ENCODE data around the gene EEF1B2. TPM values are rescaled to one million over a fixed set of nuclear protein-coding genes. Genes with fewer than 3 reads are reported as not detected.

The EEF1B2 gene
- 704 and 1,169 TPM in 2 replicates for total RNA-seq (ENCODE audit: low replicate concordance)

DNA sequence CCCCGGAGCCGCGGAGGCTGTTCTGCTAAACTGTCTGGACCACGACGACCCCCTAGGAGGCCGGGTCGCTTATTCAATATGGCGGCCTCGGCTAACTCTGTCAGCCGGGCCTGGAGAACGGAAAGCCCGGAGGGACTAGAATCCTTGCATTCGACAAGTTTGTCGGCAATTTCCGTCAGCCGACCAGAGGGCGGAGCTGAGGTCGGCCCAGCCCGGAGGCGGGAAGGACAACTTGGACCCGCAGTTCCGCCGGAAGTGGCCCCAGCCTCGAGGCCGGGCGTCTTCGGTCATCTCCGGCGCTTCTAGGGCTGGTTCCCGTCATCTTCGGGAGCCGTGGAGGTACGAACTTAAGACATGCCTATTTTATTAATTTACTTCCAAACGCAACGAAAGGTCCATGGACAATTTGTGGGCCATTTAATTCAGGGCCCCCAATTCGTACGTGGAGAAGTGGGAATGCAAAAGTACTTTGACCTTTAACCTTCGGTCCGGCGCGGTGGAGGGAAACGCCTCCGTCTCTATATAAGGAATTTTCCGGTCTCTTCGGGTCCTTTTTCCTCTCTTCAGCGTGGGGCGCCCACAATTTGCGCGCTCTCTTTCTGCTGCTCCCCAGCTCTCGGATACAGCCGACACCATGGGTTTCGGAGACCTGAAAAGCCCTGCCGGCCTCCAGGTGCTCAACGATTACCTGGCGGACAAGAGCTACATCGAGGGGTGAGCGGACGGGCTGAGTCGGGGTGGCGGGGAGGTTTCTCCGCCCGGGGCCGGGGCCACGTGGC, at the start of gene EEF1B2, which contains the start of gene NDUFS1:
Gene EEF1B2 (plus strand): TSS at position 550 of the 779 bp plus-strand sequence. CDS start 85 bp downstream, at position 635.
Gene NDUFS1 (minus strand): TSS at position 99 of the 779 bp plus-strand sequence. CDS start 5,766 bp downstream, outside the sequence.

Other genes with a start within 250 kb of the EEF1B2 start
- gene INO80D, start 73.7 kb upstream of the EEF1B2 start, total RNA-seq (ENCODE audit: low replicate concordance): 2.7 and 3.5 TPM in 2 replicates
- 78.3 and 125 TPM in 2 replicates for gene NDUFS1, start 451 bp upstream of the EEF1B2 start, total RNA-seq (ENCODE audit: low replicate concordance)
- gene ZDBF2, start 114.8 kb downstream of the EEF1B2 start, total RNA-seq (ENCODE audit: low replicate concordance): 8.5 and 11.6 TPM in 2 replicates

All from smooth muscle cell of the coronary artery (primary cell).